ENCODE measurements around the gene IRF1. TPM values are rescaled to one million over a fixed set of nuclear protein-coding genes. Genes with fewer than 3 reads are reported as not detected.
A peak's percentile ranks its signal among the peaks of the same experiment; 100 is the strongest.

The IRF1 gene
- total and polyA plus RNA-seq, 2 of the 8 experiments (the other 6 are each of a cell fraction or from before 2014, with no cell fraction given) = 4.0 to 8.5 TPM

DNA sequence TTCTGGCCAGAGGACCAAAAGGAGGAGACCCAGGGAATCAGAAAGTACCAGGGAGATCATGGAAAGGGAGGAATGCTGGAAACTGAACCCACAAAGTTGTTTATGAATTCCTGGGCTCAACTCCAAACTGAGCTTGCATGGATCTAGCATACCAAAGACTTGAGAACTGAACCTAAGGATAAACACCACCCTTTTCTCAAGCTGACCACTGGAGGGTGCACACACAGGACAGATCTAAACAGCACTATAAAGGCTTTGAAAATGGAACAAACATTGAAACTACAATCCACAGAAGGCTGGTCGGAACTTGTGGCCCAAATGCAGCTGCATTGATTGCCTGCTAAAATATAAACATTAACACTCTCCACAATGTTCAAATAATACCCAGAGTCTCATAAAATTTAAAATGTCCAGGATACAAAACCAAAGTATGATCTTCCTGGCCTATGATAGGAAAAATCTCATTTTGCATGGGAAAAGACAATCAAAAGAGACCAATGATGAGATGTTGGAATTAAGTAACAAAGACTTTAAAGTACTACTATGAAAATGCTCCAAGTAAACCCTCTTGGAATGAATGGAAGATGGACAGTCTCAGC, 15.6 kb upstream of the IRF1 start:
- Histone ChIP-seq H2BK120ac (replicated peaks; ENCODE audit: low read depth, low read length) (no peak overlapping the region), H4K91ac (replicated peaks; ENCODE audit: insufficient read length, low read length) (no peak overlapping the region), H4K20me1 (replicated peaks in 1 of 2; ENCODE audit: control insufficient read depth in 1 of 2, insufficient read depth in 2 of 2, low read length in 2 of 2) (no peaks in the 10 kb centered on the region), H3K79me2 (ENCODE audit: control insufficient read depth in 1 of 2, insufficient read depth in 2 of 2, low read length in 2 of 2) (no peaks in the 10 kb centered on the region), H3K36me3 (ENCODE audit: control insufficient read depth in 2 of 4, insufficient read depth in 4 of 4, low read length in 3 of 4) (no peaks in the 10 kb centered on the region), H3K56ac (replicated peaks; ENCODE audit: insufficient read length, low read depth, low read length) (no peak overlapping the region), H2BK12ac (ENCODE audit: low read depth, low read length) (no peak overlapping the region), H2BK5ac (ENCODE audit: low read depth, low read length) (no peak overlapping the region), H4K5ac (ENCODE audit: insufficient read length, low read depth, low read length) (no peak overlapping the region), H3K9me3 (ENCODE audit: insufficient read depth in 2 of 2, low read depth in 1 of 2, low read length in 1 of 2) (no peaks in the 10 kb centered on the region), H3K14ac (ENCODE audit: insufficient read length) (no peak overlapping the region), H3K27me3 (replicated peaks in 1 of 4; ENCODE audit: control insufficient read depth in 3 of 4, extremely low read depth in 1 of 4, insufficient read depth in 3 of 4, low read length in 3 of 4) (no peaks in the 10 kb centered on the region), H2BK15ac (ENCODE audit: low read length) (no peak overlapping the region), H4K8ac (ENCODE audit: extremely low read depth, insufficient read depth, low read length) (no peak overlapping the region), H2AK5ac (ENCODE audit: low read depth, low read length) (no peak overlapping the region), H3K4me2 (ENCODE audit: insufficient read depth in 1 of 2, low read depth in 2 of 2, low read length in 2 of 2) (no peak overlapping the region), H3K4ac (replicated peaks; ENCODE audit: insufficient read length, low read depth, low read length) (no peak overlapping the region), H2BK20ac (ENCODE audit: low read length) (no peak overlapping the region), H3K4me3 (ENCODE audit: extremely low read depth in 1 of 4, insufficient read depth in 2 of 4, low read depth in 3 of 4, low read length in 4 of 4) (no peak overlapping the region), H3K18ac (ENCODE audit: extremely low read depth, low read length) (no peak overlapping the region), H3K9ac (replicated peaks in 1 of 4; ENCODE audit: extremely low read depth in 1 of 4, low read depth in 3 of 4, low read length in 3 of 4) (no peak overlapping the region), H3K23ac (ENCODE audit: insufficient read length) (no peak overlapping the region), H3K79me1 (ENCODE audit: low read depth, low read length) (no peaks in the 10 kb centered on the region), H3K27ac (ENCODE audit: low read depth, low read length) (no peak overlapping the region), H2AFZ (ENCODE audit: low read length) (no peak overlapping the region), H3K23me2 (ENCODE audit: low read depth, low read length) (no peaks in the 10 kb centered on the region), H3K4me1 (replicated peaks in 1 of 4; ENCODE audit: control insufficient read depth in 3 of 4, insufficient read depth in 4 of 4, low read length in 3 of 4) (peaks cover 0 to 2% (median 0%) of the 10 kb centered on the region in 4 experiments; a peak in 2 of 7 replicates)
- DNase-seq (ENCODE audit: low read depth in 1 of 2, low spot score in 2 of 2) (no peak), FAIRE-seq (no peak)
- WGBS, 2 experiments (ENCODE audit: extremely low coverage in 1 of 2, insufficient coverage in 1 of 2, insufficient read length in 1 of 2, insufficient replicate concordance in 2 of 2, low coverage in 1 of 2, low lambda C conversion rate in 2 of 2, missing lambda C conversion rate in 1 of 2) = 87% methylated on average over 1 of the region's 1 CpG; no CpG with 5 or more reads in 1 of the 2 experiments
- POLR2A ChIA-PET (ENCODE audit: partially characterized antibody) = no interaction called here
- CTCF ChIA-PET (ENCODE audit: partially characterized antibody) = interaction anchor here (0.6 to 19.9 kb wide), 19 partner anchors 9 to 494 kb away, joined by 3 to 353 read pairs (median 4); no protein-coding TSS in a partner anchor
- TF ChIP-seq JUN (IDR thresholded peaks at IDR 0.05; ENCODE audit: low read depth, low read length) (no peak), PHF8 (conservative IDR thresholded peaks at IDR 0.05; ENCODE audit: low read depth, low read length) (no peak), CHD2 (IDR thresholded peaks at IDR 0.05; ENCODE audit: low read length) (no peak), FOSL1 (IDR thresholded peaks at IDR 0.05; ENCODE audit: insufficient read depth, low read depth, low read length) (no peak), CTCF (IDR thresholded peaks at IDR 0.05; ENCODE audit: control extremely low read depth in 1 of 3, insufficient read depth in 1 of 3, low read depth in 1 of 3, low read length in 3 of 3) (peak in 2 of 3 experiments; percentile 47 to 60; a peak in 3 of 4 replicates), POLR2A (IDR thresholded peaks at IDR 0.05; ENCODE audit: control extremely low read depth in 1 of 2, low read depth in 2 of 2, low read length in 2 of 2) (no peak), E2F6 (IDR thresholded peaks at IDR 0.05) (no peak)
- TF ChIP-seq, protein P1, sequence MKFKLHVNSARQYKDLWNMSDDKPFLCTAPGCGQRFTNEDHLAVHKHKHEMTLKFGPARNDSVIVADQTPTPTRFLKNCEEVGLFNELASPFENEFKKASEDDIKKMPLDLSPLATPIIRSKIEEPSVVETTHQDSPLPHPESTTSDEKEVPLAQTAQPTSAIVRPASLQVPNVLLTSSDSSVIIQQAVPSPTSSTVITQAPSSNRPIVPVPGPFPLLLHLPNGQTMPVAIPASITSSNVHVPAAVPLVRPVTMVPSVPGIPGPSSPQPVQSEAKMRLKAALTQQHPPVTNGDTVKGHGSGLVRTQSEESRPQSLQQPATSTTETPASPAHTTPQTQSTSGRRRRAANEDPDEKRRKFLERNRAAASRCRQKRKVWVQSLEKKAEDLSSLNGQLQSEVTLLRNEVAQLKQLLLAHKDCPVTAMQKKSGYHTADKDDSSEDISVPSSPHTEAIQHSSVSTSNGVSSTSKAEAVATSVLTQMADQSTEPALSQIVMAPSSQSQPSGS (IDR thresholded peaks at IDR 0.05; ENCODE audit: low read length) = no peak

Measured in H1 (cell line).